CD14-positive monocyte (primary cell): ENCODE data around the gene SFTPB. TPM values are rescaled to one million over a fixed set of nuclear protein-coding genes. Genes with fewer than 3 reads are reported as not detected.

ENCODE experiments used
- DNase-seq, 3 donors: peaks; one replicate each; pipeline ENCODE4 v3.0.0-alpha.2; 2011 to 2022
- H2AFZ ChIP-seq: 2 replicates; pipeline ENCODE4 v1.6.0; 2012; ENCODE audit warnings: mild to moderate bottlenecking, low read depth, low read length, inconsistent platforms; ENCODE audit not compliant: insufficient read depth, poor library complexity, severe bottlenecking
- H3K27ac ChIP-seq, 2 donors: 1 replicate in 1 of 2; 2 replicates in 1 of 2; pipeline ENCODE4 v1.5.1; 2012 to 2013; ENCODE audit warnings: low read length in 2 of 2, control low read depth in 1 of 2, inconsistent platforms in 1 of 2, low read depth in 1 of 2, mild to moderate bottlenecking in 1 of 2
- H3K27me3 ChIP-seq, 2 donors: one replicate each; pipeline versions ENCODE4 v1.6.0 to v1.6.1; 2011 to 2013; ENCODE audit warnings: low read length in 2 of 2; ENCODE audit not compliant: control insufficient read depth in 2 of 2, insufficient read depth in 2 of 2
- H3K36me3 ChIP-seq, 2 donors: replicated peaks in 1 of 2; 1 replicate in 1 of 2; 2 replicates in 1 of 2; pipeline versions ENCODE4 v1.5.1 to v1.6.1; 2012 to 2013; ENCODE audit warnings: low read length in 2 of 2, control low read depth in 1 of 2, inconsistent platforms in 1 of 2, mild to moderate bottlenecking in 1 of 2; ENCODE audit not compliant: insufficient read depth in 2 of 2, control insufficient read depth in 1 of 2
- H3K4me1 ChIP-seq, 2 donors: 1 replicate in 1 of 2; 2 replicates in 1 of 2; pipeline versions ENCODE4 v1.5.1 to v1.6.1; 2012 to 2013; ENCODE audit warnings: low read length in 2 of 2, control low read depth in 1 of 2, inconsistent platforms in 1 of 2, mild to moderate bottlenecking in 1 of 2, moderate library complexity in 1 of 2; ENCODE audit not compliant: insufficient read depth in 2 of 2, control insufficient read depth in 1 of 2
- H3K4me2 ChIP-seq: replicated peaks from 2 replicates; pipeline ENCODE3; 2012; ENCODE audit warnings: low read length, moderate library complexity, mild to moderate bottlenecking; ENCODE audit not compliant: poor library complexity, severe bottlenecking; ENCODE audit errors: extremely low read depth
- H3K4me3 ChIP-seq, 3 experiments: fragments of 200-600 bp in 1 of 3; sonication (generic) in 1 of 3; replicated peaks in 1 of 3; 1 replicate in 2 of 3; 2 replicates in 1 of 3; pipeline ENCODE4 v1.5.1; 2011 to 2013; ENCODE audit warnings: low read length in 3 of 3, mild to moderate bottlenecking in 3 of 3, control low read depth in 2 of 3, low read depth in 2 of 3, inconsistent platforms in 1 of 3, moderate library complexity in 1 of 3
- H3K79me2 ChIP-seq: 2 replicates; pipeline ENCODE4 v1.6.0; 2012; ENCODE audit warnings: mild to moderate bottlenecking, control low read depth, inconsistent platforms, low read length, moderate library complexity; ENCODE audit not compliant: insufficient read depth
- H3K9ac ChIP-seq: 2 replicates; pipeline ENCODE4 v1.6.0; 2017; ENCODE audit warnings: low read length, mild to moderate bottlenecking; ENCODE audit not compliant: insufficient read depth, poor library complexity, severe bottlenecking
- H3K9me3 ChIP-seq, 2 donors: replicated peaks in 1 of 2; 1 replicate in 1 of 2; 2 replicates in 1 of 2; pipeline versions ENCODE4 v1.5.1 to v1.6.1; 2012 to 2013; ENCODE audit warnings: low read length in 2 of 2, control low read depth in 1 of 2; ENCODE audit not compliant: control insufficient read depth in 1 of 2, insufficient read depth in 1 of 2
- H4K20me1 ChIP-seq: 2 replicates; pipeline ENCODE4 v1.6.0; 2012; ENCODE audit warnings: mild to moderate bottlenecking, low read length, control low read depth, moderate library complexity; ENCODE audit not compliant: insufficient read depth
- H3K27ac Mint-ChIP-seq, 7 donors: one replicate each; pipeline ENCODE4 v1.8.0; 2020; ENCODE audit warnings: mild to moderate bottlenecking in 7 of 7, mixed read lengths in 7 of 7, moderate library complexity in 6 of 7, inconsistent platforms in 2 of 7
- H3K27me3 Mint-ChIP-seq, 3 donors: one replicate each; pipeline ENCODE4 v1.8.0; 2021 to 2022; ENCODE audit warnings: low read depth in 3 of 3, mild to moderate bottlenecking in 3 of 3, mixed read lengths in 3 of 3, moderate library complexity in 3 of 3, inconsistent platforms in 1 of 3
- H3K36me3 Mint-ChIP-seq, 2 donors: one replicate each; pipeline ENCODE4 v1.8.0; 2020; ENCODE audit warnings: mixed read lengths in 2 of 2, inconsistent platforms in 1 of 2, mild to moderate bottlenecking in 1 of 2
- H3K4me1 Mint-ChIP-seq: one replicate; pipeline ENCODE4 v1.8.0; 2020; ENCODE audit warnings: mild to moderate bottlenecking, mixed read lengths
- H3K4me3 Mint-ChIP-seq, 2 donors: one replicate each; pipeline ENCODE4 v1.8.0; 2020; ENCODE audit warnings: mild to moderate bottlenecking in 2 of 2, mixed read lengths in 2 of 2, moderate library complexity in 1 of 2
- H3K9me3 Mint-ChIP-seq, 7 donors: one replicate each; pipeline ENCODE4 v1.8.0; 2020 to 2022; ENCODE audit warnings: mixed read lengths in 7 of 7, mild to moderate bottlenecking in 6 of 7, moderate library complexity in 6 of 7, inconsistent platforms in 2 of 7
- CTCF ChIP-seq: fragments of 200-600 bp; IDR thresholded peaks from one replicate; pipeline ENCODE4 v1.8.0; 2022; ENCODE audit warnings: antibody characterized with exemption, mild to moderate bottlenecking
- WGBS: methylation state at CpG from one replicate; pipeline ENCODE4 v1.1.5; 2013; ENCODE audit warnings: missing lambda C conversion rate; ENCODE audit not compliant: insufficient coverage; 5-methylcytosine and 5-hydroxymethylcytosine counted together
- intact Hi-C, 2 donors: fragments of 100-400 bp; cut with micrococcal nuclease; formaldehyde crosslinking; loops; one replicate each; pipeline versions ENCODE4 v1.15.0 to v1.15.1; 2023
- polyA plus RNA-seq, 3 donors: library from polyadenylated mRNA; depleted of rRNA in 1 of 3; unstranded in 2 of 3; stranded (reverse) in 1 of 3; fragments of 300-500 nt in 2 of 3; fragments of >200 nt in 1 of 3; fragmentation: Illumina TruSeq in 2 of 3; gene quantifications; 1 replicate in 2 of 3; 2 replicates in 1 of 3; pipeline ENCODE4 v1.2.3, GENCODE V29; 2012 to 2021

SFTPB gene
- polyA plus RNA-seq, 3 donors = 0.18 to 0.47 TPM; not detected in 1

GRCh38 chr2:85647823-85648526 is 20.0 kb downstream of the SFTPB start:
- Histone ChIP-seq H2AFZ (no peak overlapping the region), H3K4me2 (no peak overlapping the region), H3K79me2 (no peaks in the 10 kb centered on the region), H3K4me3 (no peak overlapping the region), H4K20me1 (no peaks in the 10 kb centered on the region), H3K9ac (no peak overlapping the region), H3K4me1 (peaks cover 17% of the 10 kb centered on the region in 2 donors), H3K9me3 (no peaks in the 10 kb centered on the region), H3K27ac (peak overlapping the region; percentile 33 to 65), H3K36me3 (peaks cover 76 to 99% of the 10 kb centered on the region in 2 donors), H3K27me3 (no peaks in the 10 kb centered on the region)
- H3K27me3 Mint-ChIP-seq = peaks cover 0 to 1% (median 0%) of the 10 kb centered on the region in 3 donors
- no peak for TF ChIP-seq CTCF
- peaks cover 15% of the 10 kb centered on the region for H3K4me1 Mint-ChIP-seq
- peaks cover 86 to 98% of the 10 kb centered on the region in 2 donors for H3K36me3 Mint-ChIP-seq
- peak; percentile 38 to 67 (median 39) for DNase-seq
- no peak overlapping the region for H3K4me3 Mint-ChIP-seq
- intact Hi-C loops = no loop called here
- H3K9me3 Mint-ChIP-seq = no peaks in the 10 kb centered on the region
- peak overlapping the region; percentile 53 to 82 (median 64) for H3K27ac Mint-ChIP-seq
- WGBS = 14% methylated on average over 10 of the region's 10 CpGs

- peaks cover 0 to 1% (median 0%) of the 10 kb centered on the region in 3 donors for H3K27me3 Mint-ChIP-seq
- peaks cover 85 to 99% of the 10 kb centered on the region in 2 donors for H3K36me3 ChIP-seq
- no peaks in the 10 kb centered on the region for H3K9me3 ChIP-seq
- no peak overlapping the region for H3K9ac ChIP-seq
- peaks cover 15% of the 10 kb centered on the region for H3K4me1 Mint-ChIP-seq
- DNase-seq = no peak
- no peak overlapping the region for H3K4me3 Mint-ChIP-seq
- no peaks in the 10 kb centered on the region for H3K9me3 Mint-ChIP-seq
- intact Hi-C loops = no loop called here
- no peak overlapping the region for H3K4me3 ChIP-seq
- H3K27ac Mint-ChIP-seq = no peak overlapping the region
- H3K36me3 Mint-ChIP-seq = peaks cover 90 to 98% of the 10 kb centered on the region in 2 donors
- no peaks in the 10 kb centered on the region for H4K20me1 ChIP-seq
- no peaks in the 10 kb centered on the region for H3K27me3 ChIP-seq
- TF ChIP-seq CTCF = no peak
- H2AFZ ChIP-seq = no peak overlapping the region
- H3K4me1 ChIP-seq = peaks cover 17% of the 10 kb centered on the region in 2 donors
- WGBS = no CpG with 5 or more reads among the region's 2 CpGs
- H3K4me2 ChIP-seq = no peak overlapping the region
- H3K27ac ChIP-seq = no peak overlapping the region
- H3K79me2 ChIP-seq = peaks cover 4% of the 10 kb centered on the region
Observed at GRCh38 chr2:85646166-85646565, 21.8 kb downstream of the SFTPB start.
